OCI-M2 (cell line): ENCODE data around the gene NPEPL1.
"Not testable (repeated sequence)": the region's sequence is repeated elsewhere in the genome, so short reads cannot be mapped to it uniquely, and the experiment has no call there.

ENCODE experiments used
- DNase-seq: peaks from one replicate; lab custom pipeline; 2025; ENCODE audit not compliant: unreplicated experiment; lab: John Stamatoyannopoulos, UW

NPEPL1 gene

DNA sequence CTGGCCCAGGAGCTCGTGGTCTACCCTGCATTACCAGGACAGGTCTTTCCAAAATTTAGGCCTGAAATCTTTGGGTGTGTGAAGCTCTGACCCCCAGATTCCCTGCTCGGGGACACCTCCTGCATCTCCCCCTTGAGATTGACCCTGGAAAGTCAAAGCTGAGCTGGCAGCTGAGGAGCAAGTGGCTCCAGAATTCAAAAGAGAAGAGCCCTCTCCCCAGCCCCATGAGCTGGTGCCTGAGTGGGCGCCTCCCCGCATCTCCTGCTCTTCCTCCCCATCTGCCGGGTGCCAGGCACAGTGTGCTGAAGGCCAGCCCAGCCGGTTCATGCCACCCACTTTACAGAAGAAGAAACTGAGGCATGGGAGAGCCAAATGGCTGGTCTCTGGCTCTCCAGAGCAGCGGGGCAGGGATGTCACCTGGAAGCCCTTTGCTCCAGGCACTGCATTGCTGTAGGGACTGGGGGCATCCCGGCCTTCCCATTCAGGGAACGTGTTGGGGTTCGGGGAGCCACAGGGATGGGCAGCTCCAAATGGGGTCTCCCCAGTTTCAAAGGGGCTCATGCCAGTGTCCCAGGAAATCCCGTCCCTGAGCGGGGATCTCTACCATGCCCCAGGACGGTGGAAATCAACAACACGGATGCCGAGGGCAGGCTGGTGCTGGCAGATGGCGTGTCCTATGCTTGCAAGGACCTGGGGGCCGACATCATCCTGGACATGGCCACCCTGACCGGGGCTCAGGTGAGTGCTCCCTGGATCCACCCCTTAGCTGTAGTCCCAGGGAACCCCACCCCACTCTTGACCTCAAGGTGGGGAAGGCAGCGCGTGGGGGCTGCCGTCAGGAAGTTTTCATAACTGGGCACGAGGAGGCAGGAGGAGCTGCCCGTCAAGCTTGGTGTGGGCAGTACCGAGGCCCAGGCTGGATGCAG lies 20.5 kb downstream of the NPEPL1 start:
- no peak for DNase-seq

DNA sequence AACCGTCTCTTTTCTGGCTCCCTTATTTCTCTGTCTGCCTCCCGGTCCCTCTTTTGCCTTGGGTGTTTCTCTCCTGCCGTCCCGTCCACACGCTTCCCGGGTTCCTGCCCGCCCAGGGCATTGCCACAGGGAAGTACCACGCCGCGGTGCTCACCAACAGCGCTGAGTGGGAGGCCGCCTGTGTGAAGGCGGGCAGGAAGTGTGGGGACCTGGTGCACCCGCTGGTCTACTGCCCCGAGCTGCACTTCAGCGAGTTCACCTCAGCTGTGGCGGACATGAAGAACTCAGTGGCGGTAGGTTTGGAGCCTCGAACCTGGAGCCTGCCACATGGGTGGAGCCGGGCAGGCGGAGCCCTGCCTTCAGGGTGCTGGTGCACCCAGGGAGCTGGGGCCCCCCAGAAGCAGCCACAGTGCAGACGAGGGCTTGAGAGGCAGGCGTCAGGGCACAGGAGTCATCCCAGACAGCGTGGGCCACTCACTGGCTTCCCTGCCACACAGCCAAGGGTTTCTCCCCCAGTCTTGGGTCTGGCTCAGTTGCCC lies 21.3 kb downstream of the NPEPL1 start:
- no peak for DNase-seq

DNA sequence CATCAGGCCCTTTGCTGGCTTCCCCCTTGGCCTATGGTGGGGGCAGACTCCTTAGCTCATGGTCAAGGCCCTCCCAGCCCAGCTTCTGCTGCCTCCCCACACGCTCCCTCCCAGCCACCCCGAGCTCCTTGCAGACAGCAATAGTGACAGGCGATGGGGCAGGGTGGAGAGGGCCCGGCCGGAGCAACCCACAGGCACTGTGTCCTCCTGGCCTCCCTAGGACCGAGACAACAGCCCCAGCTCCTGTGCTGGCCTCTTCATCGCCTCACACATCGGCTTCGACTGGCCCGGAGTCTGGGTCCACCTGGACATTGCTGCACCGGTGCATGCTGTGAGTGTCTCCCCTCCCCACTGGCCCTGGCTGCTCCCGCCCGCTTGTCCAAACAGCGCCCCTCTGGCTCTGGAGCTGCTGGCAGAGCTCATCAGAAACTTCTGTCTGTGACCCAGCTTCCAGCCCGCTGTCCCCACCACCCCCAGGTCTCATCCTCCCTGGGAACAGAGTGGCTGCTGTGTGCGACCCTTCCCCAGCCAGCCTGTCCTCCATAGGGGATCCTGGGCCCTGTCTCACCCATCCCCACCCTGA lies 21.8 kb downstream of the NPEPL1 start:
- DNase-seq = no peak

- DNase-seq = no peak
Measured at GRCh38 chr20:58714923-58715351, 22.3 kb downstream of the NPEPL1 start.

GRCh38 chr20:58715391-58715800 lies 22.8 kb downstream of the NPEPL1 start:
- DNase-seq = no peak

GRCh38 chr20:58715801-58716475 lies 23.3 kb downstream of the NPEPL1 start:
- DNase-seq = no peak

DNA sequence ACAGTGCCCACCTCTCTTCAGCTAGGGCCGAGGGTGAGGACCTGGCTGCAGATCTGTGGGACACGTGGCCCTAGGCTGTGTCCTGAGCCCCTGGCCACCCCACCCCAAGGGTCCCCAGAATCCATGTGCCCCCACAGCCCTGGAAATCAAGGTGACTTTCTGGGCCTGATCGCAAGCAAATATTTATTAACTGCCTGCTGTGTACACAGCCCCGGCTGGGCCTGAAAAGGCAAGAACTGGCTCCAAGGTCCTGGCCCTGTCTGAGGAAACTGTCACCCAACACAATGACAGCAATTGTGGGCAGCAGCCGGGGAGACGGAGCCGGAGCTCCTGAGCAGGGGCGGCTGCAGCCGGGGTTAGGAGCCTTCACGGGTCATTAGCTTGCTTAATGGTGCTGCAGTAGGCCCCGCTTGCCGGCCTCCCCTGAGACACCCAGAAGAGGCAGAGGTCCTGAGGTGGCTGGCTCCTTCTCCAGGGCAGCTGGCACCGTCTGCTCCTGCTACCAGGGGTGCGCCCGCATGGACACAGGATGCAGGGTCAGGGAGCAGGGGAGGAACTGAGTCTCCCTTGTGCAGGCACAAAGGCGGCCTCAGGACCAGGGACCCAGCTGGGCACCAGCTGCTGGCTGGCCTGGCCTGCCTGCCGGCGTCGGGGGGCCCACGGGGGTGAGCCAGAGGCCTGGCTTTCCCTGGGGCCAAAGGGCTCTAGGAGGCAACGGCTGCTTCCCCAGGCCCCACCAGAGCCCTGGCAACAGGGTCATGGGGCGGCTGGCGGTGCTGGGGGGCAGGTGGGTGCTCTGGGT lies 24.1 kb downstream of the NPEPL1 start:
- no peak for DNase-seq

- DNase-seq = no peak
Measured at GRCh38 chr20:58717278-58718091, 24.9 kb downstream of the NPEPL1 start.

- no peak for DNase-seq
Measured at GRCh38 chr20:58718121-58718563, 25.5 kb downstream of the NPEPL1 start.

DNA sequence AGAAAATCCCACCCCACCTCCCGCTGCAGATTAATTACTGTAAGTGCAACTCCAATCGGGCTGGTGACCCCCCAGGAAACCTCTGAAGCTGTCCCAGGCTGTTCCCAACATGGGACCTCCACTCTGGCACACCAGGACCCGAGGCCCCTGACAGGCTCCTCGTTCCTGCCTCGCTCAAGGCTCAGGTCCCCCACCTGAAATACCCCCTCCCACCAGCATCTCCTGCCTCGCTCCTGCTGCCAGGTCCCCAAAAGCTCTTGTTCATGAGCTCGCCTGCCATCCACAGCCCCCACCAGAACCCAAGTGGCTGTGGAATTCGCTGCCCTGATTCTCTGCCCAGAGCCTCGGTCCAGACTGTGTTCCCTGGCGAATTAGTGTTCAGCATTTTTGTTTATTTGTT lies 26.1 kb downstream of the NPEPL1 start:
- DNase-seq = no peak

DNA sequence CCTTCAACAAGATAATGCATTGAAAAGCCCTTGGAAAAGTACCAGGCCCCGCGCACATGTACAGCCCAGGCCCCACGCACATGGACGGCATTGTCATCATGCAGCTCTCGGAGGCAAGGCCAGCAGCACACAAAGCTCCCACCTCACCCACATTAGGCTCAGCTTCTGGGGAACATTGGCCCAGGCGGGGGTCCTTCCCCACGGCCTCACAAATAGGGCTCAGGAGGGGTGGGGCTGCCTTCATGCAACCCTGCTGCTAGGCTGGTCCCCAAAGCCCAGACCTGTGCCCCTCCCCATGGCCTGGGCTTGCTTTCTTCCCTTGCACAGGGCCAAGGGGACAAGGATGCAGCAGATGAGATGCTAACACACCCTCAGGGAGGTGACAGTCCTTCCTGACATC lies 26.7 kb downstream of the NPEPL1 start:
- DNase-seq = no peak

GRCh38 chr20:58719971-58720371 lies 27.4 kb downstream of the NPEPL1 start:
- no peak for DNase-seq

- DNase-seq = no peak
Measured at GRCh38 chr20:58720890-58721289, 28.3 kb downstream of the NPEPL1 start.

- no peak for DNase-seq
Measured at GRCh38 chr20:58721951-58722778, 29.6 kb downstream of the NPEPL1 start.

GRCh38 chr20:58722877-58723627 lies 30.5 kb downstream of the NPEPL1 start:
- no peak for DNase-seq

DNA sequence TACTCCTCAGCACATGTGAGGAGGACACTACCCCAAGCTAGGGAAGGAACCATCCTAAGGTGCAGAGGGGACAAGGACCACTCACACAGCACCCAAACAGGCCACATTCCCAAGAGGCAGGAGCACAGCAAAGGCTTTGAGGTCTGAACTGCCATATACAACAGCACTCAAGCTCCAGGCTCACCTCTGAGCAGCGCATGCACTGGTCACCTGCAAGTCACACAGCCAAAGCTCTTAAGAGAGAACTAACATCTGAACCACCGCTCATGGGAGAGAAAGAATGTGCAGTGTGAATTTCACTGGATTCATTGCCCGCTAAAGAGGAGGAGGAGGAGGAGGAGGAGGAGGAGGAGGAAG lies 31.0 kb downstream of the NPEPL1 start:
- no peak for DNase-seq

DNA sequence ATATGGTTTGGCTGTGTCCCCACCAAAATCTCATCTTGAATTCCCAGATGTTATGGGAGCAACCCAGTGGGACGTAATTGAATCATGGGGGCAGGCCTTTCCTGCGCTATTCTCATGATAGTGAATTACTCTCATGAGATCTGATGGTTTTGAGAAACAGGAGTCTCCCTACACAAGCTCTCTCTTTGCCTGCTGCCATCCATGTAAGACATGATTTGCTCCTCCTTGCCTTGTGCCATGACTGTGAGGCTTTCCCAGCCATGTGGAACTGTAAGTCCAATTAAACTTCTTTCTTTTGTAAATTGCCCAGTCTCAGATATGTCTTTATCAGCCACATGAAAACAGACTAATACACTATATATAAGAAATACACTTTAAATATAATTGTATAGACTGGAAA lies 33.6 kb downstream of the NPEPL1 start:
- not testable (repeated sequence) for DNase-seq

DNA sequence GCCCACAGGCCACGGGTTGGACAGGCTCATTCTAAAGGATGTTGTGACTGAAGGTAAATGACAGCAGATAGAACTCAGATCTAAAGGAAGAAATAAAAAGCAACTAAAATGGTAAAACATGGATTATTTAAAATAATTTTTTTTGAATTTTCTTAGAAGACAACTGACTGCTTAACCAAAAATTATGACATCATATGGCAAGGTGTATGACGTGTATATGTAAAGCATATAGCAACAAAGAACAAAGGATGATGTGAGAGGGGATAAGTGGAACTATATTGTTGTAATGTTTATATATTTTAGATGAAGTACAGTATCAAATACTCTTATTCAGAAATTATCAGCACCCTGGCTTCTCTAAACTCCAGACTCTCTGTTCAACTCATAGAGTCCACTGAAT lies 38.6 kb downstream of the NPEPL1 start:
- no peak for DNase-seq
